Type B pancreatic cell (in vitro differentiated cells): ENCODE data around the gene FGA. TPM values are rescaled to one million over a fixed set of nuclear protein-coding genes. Genes with fewer than 3 reads are reported as not detected.

Source experiments
- DNase-seq: peaks from one replicate; pipeline ENCODE4 v3.0.0; 2021; ENCODE audit warnings: mixed read lengths; ENCODE audit not compliant: unreplicated experiment; ENCODE audit errors: extremely low spot score
- H3K27ac Mint-ChIP-seq: 2 replicates; pipeline ENCODE4 v1.8.0; 2021; ENCODE audit warnings: mild to moderate bottlenecking, mixed read lengths
- H3K27me3 Mint-ChIP-seq: 2 replicates; pipeline ENCODE4 v1.8.0; 2021; ENCODE audit warnings: mixed read lengths
- H3K36me3 Mint-ChIP-seq: 2 replicates; pipeline ENCODE4 v1.8.0; 2021; ENCODE audit warnings: mixed read lengths
- H3K4me1 Mint-ChIP-seq: one replicate; pipeline ENCODE4 v1.8.0; 2021; ENCODE audit warnings: mixed read lengths; ENCODE audit not compliant: unreplicated experiment
- H3K4me3 Mint-ChIP-seq: 2 replicates; pipeline ENCODE4 v1.8.0; 2021; ENCODE audit warnings: mild to moderate bottlenecking, mixed read lengths
- H3K9me3 Mint-ChIP-seq: 2 replicates; pipeline ENCODE4 v1.8.0; 2021; ENCODE audit warnings: mixed read lengths
- total RNA-seq: library from RNA; stranded (reverse); gene quantifications from 2 replicates; pipeline ENCODE4 v1.2.1, GENCODE V29; 2021; ENCODE audit warnings: low replicate concordance
- TF ChIP-seq, protein P1 (sequence below): fragments of 200-600 bp; sonication (generic); conservative IDR thresholded peaks from 2 replicates; pipeline ENCODE4 v1.5.0; 2021; ENCODE audit warnings: antibody characterized with exemption, mild to moderate bottlenecking

The FGA gene
- total RNA-seq, 1 donor from 2014 or later, result 13.4 TPM

GRCh38 chr4:154591890-154592289 is 1.3 kb upstream of the FGA start:
- Mint-ChIP-seq H3K27me3 (peaks cover 7% of the 10 kb centered on the region), H3K4me1 (peaks cover 4% of the 10 kb centered on the region), H3K9me3 (no peaks in the 10 kb centered on the region), H3K27ac (no peak overlapping the region), H3K4me3 (no peak overlapping the region), H3K36me3 (no peaks in the 10 kb centered on the region)
- no peak for DNase-seq
- TF ChIP-seq, protein P1, sequence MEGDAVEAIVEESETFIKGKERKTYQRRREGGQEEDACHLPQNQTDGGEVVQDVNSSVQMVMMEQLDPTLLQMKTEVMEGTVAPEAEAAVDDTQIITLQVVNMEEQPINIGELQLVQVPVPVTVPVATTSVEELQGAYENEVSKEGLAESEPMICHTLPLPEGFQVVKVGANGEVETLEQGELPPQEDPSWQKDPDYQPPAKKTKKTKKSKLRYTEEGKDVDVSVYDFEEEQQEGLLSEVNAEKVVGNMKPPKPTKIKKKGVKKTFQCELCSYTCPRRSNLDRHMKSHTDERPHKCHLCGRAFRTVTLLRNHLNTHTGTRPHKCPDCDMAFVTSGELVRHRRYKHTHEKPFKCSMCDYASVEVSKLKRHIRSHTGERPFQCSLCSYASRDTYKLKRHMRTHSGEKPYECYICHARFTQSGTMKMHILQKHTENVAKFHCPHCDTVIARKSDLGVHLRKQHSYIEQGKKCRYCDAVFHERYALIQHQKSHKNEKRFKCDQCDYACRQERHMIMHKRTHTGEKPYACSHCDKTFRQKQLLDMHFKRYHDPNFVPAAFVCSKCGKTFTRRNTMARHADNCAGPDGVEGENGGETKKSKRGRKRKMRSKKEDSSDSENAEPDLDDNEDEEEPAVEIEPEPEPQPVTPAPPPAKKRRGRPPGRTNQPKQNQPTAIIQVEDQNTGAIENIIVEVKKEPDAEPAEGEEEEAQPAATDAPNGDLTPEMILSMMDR, result no peak

DNA sequence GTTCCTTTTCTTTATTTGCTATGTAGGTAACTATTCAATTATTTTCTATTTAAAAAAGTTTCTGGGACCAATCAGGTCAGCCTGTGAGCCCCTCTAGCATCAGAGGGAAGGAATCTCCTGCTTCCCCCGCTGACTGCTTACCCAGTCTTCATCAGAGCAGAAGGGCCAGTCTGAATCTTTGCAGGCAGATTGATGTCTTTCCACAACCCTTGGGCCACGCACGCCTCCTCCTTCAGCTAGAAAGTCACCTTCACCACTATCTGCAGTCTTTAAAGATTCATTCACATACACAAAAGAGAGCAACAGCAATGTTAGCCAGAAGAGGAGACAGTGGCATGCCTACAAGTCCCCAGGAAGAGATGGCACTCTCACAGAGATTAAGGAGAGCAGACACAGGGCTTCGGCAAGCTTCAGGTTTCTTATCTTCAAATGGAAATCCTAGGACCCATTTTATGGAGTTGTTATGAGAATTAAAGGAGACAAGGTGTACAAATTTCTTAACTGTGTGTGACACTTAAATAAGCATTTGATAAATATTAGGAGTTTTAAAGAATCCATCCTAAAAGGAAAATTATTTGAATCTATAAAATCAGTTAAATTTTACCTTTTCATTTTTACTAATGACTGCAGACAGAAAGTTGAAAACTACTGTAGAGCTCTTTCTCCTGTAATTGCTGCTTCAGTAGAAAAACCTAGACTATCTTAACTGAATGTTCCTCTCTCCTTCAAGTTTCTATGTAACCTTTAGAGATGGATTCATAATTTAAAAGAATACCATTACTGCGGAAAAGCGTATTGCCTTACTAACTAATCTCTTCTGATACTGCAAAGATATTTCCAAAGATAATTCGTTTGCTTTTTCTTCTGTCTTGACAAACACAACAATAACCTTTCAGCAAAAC is 995 bp downstream of the FGA start:
- Mint-ChIP-seq H3K27ac (no peak overlapping the region), H3K4me1 (peaks cover 4% of the 10 kb centered on the region), H3K36me3 (no peaks in the 10 kb centered on the region), H3K4me3 (peak overlapping the region; percentile 35), H3K27me3 (peaks cover 7% of the 10 kb centered on the region), H3K9me3 (no peaks in the 10 kb centered on the region)
- TF ChIP-seq, protein P1, result no peak
- DNase-seq, result no peak

- peaks cover 7% of the 10 kb centered on the region for H3K27me3 Mint-ChIP-seq
- TF ChIP-seq, protein P1, result no peak
- H3K4me1 Mint-ChIP-seq, result peaks cover 4% of the 10 kb centered on the region
- H3K36me3 Mint-ChIP-seq, result no peaks in the 10 kb centered on the region
- H3K4me3 Mint-ChIP-seq, result no peak overlapping the region
- H3K27ac Mint-ChIP-seq, result no peak overlapping the region
- H3K9me3 Mint-ChIP-seq, result no peaks in the 10 kb centered on the region
- no peak for DNase-seq
Observed at GRCh38 chr4:154588198-154588597, 2.3 kb downstream of the FGA start.

DNA sequence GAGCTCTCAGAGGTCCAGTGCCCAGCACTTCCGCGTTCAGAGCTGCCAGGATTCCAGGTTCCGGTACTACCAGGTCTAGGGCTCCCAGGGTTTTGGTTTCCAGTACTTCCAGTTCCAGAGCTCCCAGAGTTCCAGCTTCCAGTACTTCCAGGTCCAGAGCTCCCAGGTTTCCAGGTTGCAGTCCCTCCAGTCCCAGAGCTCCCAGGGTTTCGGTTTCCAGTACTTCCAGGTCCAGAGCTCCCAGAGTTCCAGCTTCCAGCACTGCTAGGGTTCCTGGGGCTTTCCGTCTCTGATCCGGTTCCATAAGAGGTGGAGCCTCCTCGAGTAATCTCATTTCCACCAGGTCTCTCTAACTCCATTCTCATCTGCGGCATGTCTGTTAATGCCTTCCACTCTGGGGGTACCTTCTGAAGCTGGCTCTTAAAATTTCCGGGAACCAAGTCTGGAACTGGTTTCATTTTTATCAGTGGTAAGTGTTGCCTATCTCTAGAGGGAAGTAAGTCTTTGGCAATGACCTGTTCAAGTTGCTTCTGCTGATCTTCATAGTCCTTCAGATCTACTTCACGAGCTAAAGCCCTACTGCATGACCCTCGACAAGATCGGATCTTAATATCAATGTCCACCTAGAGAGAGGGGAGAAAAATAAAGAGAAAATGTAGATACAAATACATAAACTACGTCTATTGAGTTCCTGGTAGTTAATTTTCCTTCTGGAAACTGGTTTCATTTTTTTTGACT is 4.1 kb downstream of the FGA start:
- Mint-ChIP-seq H3K27me3 (peaks cover 9% of the 10 kb centered on the region), H3K36me3 (no peaks in the 10 kb centered on the region), H3K9me3 (no peaks in the 10 kb centered on the region), H3K4me3 (no peak overlapping the region), H3K4me1 (peaks cover 4% of the 10 kb centered on the region), H3K27ac (no peak overlapping the region)
- TF ChIP-seq, protein P1, result no peak
- DNase-seq, result no peak

GRCh38 chr4:154585369-154586018 is 5.0 kb downstream of the FGA start:
- H3K27ac Mint-ChIP-seq, result no peak overlapping the region
- H3K36me3 Mint-ChIP-seq, result no peaks in the 10 kb centered on the region
- H3K4me3 Mint-ChIP-seq, result no peak overlapping the region
- H3K9me3 Mint-ChIP-seq, result no peaks in the 10 kb centered on the region
- no peak for DNase-seq
- H3K4me1 Mint-ChIP-seq, result peaks cover 4% of the 10 kb centered on the region
- H3K27me3 Mint-ChIP-seq, result peaks cover 9% of the 10 kb centered on the region
- TF ChIP-seq, protein P1, result no peak
